Measurements from ENCODE around the gene SLC44A4.

DNA sequence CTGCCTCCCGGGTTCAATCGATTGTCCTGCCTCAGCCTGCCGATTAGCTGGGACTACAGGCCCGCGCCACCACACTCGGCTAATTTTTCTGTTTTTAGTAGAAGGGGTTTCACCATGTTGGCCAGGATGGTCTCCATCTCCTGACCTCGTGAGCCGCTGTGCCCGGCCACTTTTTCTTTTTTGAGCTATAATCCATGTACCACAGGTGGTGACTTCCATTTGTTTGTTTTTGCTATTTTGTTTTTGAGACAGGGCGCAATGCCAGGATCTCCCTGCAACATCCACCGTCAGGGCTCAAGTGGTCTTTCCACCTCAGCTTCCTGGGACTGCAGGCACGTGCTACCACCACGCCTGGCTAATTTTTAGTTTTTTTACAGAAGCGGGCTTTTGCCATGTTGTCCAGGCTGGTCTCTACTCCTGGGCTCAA, 42.7 kb downstream of the SLC44A4 start:
- TF ChIP-seq POLR2AphosphoS5 (IDR thresholded peaks at IDR 0.05; ENCODE audit: low read depth, low read length): no peak
- TF ChIP-seq TAF1 (IDR thresholded peaks at IDR 0.05; ENCODE audit: borderline replicate concordance, insufficient read depth, low read length): no peak
- TF ChIP-seq, protein P1, sequence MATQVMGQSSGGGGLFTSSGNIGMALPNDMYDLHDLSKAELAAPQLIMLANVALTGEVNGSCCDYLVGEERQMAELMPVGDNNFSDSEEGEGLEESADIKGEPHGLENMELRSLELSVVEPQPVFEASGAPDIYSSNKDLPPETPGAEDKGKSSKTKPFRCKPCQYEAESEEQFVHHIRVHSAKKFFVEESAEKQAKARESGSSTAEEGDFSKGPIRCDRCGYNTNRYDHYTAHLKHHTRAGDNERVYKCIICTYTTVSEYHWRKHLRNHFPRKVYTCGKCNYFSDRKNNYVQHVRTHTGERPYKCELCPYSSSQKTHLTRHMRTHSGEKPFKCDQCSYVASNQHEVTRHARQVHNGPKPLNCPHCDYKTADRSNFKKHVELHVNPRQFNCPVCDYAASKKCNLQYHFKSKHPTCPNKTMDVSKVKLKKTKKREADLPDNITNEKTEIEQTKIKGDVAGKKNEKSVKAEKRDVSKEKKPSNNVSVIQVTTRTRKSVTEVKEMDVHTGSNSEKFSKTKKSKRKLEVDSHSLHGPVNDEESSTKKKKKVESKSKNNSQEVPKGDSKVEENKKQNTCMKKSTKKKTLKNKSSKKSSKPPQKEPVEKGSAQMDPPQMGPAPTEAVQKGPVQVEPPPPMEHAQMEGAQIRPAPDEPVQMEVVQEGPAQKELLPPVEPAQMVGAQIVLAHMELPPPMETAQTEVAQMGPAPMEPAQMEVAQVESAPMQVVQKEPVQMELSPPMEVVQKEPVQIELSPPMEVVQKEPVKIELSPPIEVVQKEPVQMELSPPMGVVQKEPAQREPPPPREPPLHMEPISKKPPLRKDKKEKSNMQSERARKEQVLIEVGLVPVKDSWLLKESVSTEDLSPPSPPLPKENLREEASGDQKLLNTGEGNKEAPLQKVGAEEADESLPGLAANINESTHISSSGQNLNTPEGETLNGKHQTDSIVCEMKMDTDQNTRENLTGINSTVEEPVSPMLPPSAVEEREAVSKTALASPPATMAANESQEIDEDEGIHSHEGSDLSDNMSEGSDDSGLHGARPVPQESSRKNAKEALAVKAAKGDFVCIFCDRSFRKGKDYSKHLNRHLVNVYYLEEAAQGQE (IDR thresholded peaks at IDR 0.05; ENCODE audit: insufficient read depth in 1 of 2, low read depth in 2 of 2, low read length in 2 of 2): no peak
- no peak for TF ChIP-seq SIN3A (IDR thresholded peaks at IDR 0.05; ENCODE audit: borderline replicate concordance, insufficient read depth, low read length)

All from PFSK-1 (cell line).